Chondrocyte (in vitro differentiated cells): Measurements from ENCODE around the gene CASP14. TPM values are rescaled to one million over a fixed set of nuclear protein-coding genes. Genes with fewer than 3 reads are reported as not detected.

Source experiments
- DNase-seq: peaks from one replicate; pipeline ENCODE4 v3.0.0; 2021; ENCODE audit warnings: mixed read lengths, low spot score
- H3K27ac Mint-ChIP-seq: one replicate; pipeline ENCODE4 v1.8.0; 2021; ENCODE audit warnings: mild to moderate bottlenecking, moderate library complexity, mixed read lengths; ENCODE audit not compliant: unreplicated experiment
- H3K27me3 Mint-ChIP-seq: 2 replicates; pipeline ENCODE4 v1.8.0; 2021; ENCODE audit warnings: low read depth, mixed read lengths
- H3K36me3 Mint-ChIP-seq: 2 replicates; pipeline ENCODE4 v1.8.0; 2021; ENCODE audit warnings: low read depth, mixed read lengths
- H3K4me1 Mint-ChIP-seq: 2 replicates; pipeline ENCODE4 v1.8.0; 2021; ENCODE audit warnings: low read depth, mild to moderate bottlenecking, mixed read lengths
- H3K4me3 Mint-ChIP-seq: one replicate; pipeline ENCODE4 v1.8.0; 2021; ENCODE audit warnings: mild to moderate bottlenecking, moderate library complexity, mixed read lengths; ENCODE audit not compliant: unreplicated experiment
- H3K9me3 Mint-ChIP-seq: 2 replicates; pipeline ENCODE4 v1.8.0; 2021; ENCODE audit warnings: low read depth, mixed read lengths
- CTCF ChIP-seq: fragments of 200-600 bp; sonication (generic); IDR thresholded peaks from 2 replicates; pipeline ENCODE4 v1.5.0; 2021; ENCODE audit warnings: antibody characterized with exemption, mild to moderate bottlenecking, moderate library complexity
- total RNA-seq: library from RNA; stranded (reverse); gene quantifications from 3 replicates; pipeline ENCODE4 v1.2.1, GENCODE V29; 2021

The CASP14 gene
- total RNA-seq, 1 donor from 2014 or later: not detected

GRCh38 chr19:15107061-15108010, 58.1 kb downstream of the CASP14 start, which contains the start of gene SYDE1:
Gene SYDE1 (plus strand): TSS chr19:15107401. CDS start chr19:15107434, 33 bp downstream.
- Mint-ChIP-seq H3K27ac (peak within 1 kb of the TSS; percentile 92), H3K9me3 (peaks cover 14% of the 10 kb centered on the region), H3K4me1 (peaks cover 18% of the 10 kb centered on the region), H3K4me3 (peak within 1 kb of the TSS; percentile 88), H3K27me3 (no peaks in the 10 kb centered on the region), H3K36me3 (peaks cover 23% of the 10 kb centered on the region)
- no peak for DNase-seq
- no peak for TF ChIP-seq CTCF

Other genes starting within 250 kb of the CASP14 start
- not detected in 3 replicates for gene OR7A5, start 214.3 kb upstream of the CASP14 start, total RNA-seq
- not detected in 3 replicates for gene OR7C1, start 214.3 kb upstream of the CASP14 start, total RNA-seq
- gene OR7A10, start 200.6 kb upstream of the CASP14 start, total RNA-seq: not detected in 3 replicates
- gene OR7A17, start 163.3 kb upstream of the CASP14 start, total RNA-seq: not detected in 3 replicates
- not detected in 3 replicates for gene OR7C2, start 108.0 kb upstream of the CASP14 start, total RNA-seq
- gene SLC1A6, start 69.6 kb upstream of the CASP14 start, total RNA-seq: not detected in 3 replicates
- gene OR1I1, start 32.7 kb downstream of the CASP14 start, total RNA-seq: not detected in 3 replicates
- gene SYDE1, start 57.9 kb downstream of the CASP14 start, total RNA-seq: 49.3 to 98.0 TPM (median 96.3 TPM) in 3 replicates
- 78.6 to 559 TPM (median 553 TPM) in 3 replicates for gene NOTCH3, start 151.5 kb downstream of the CASP14 start, total RNA-seq
- 0.15 to 0.38 TPM in 2 of 3 replicates, not detected in the other for gene EPHX3, start 183.0 kb downstream of the CASP14 start, total RNA-seq